ENCODE data around the gene CCDC107. TPM values are rescaled to one million over a fixed set of nuclear protein-coding genes. Genes with fewer than 3 reads are reported as not detected.

CCDC107 gene
- total RNA-seq, 2 experiments from 2014 or later: 34.8 to 36.8 TPM

- Mint-ChIP-seq H3K4me1 (ENCODE audit: low read depth) (peaks cover 90% of the 10 kb centered on the region), H3K27me3 (ENCODE audit: low read depth) (peaks cover 3% of the 10 kb centered on the region), H3K9me3 (ENCODE audit: insufficient read depth) (no peaks in the 10 kb centered on the region), H3K36me3 (ENCODE audit: low read depth) (peaks cover 46% of the 10 kb centered on the region), H3K27ac (peak overlapping the region; percentile 86), H3K4me3 (peak overlapping the region; percentile 86)
- CTCF ChIA-PET: interaction anchor here (1.1 to 12.4 kb wide), 9 partner anchors 10 to 91 kb away, joined by 3 to 214 read pairs (median 8); partner anchors contain the start of genes CD72, GBA2, RGP1 and SIT1
- DNase-seq (peak; percentile 44), ATAC-seq (no peak)
- POLR2A ChIA-PET: interaction anchor here (0.7 to 4.8 kb wide), 5 partner anchors 11 to 590 kb away, joined by 3 to 54 read pairs (median 6); partner anchors contain the start of gene SIT1
Measured at GRCh38 chr9:35661756-35662350, 3.8 kb downstream of the CCDC107 start.

- Mint-ChIP-seq H3K9me3 (ENCODE audit: insufficient read depth) (no peaks in the 10 kb centered on the region), H3K36me3 (ENCODE audit: low read depth) (peaks cover 46% of the 10 kb centered on the region), H3K4me3 (peak overlapping the region; percentile 86), H3K27me3 (ENCODE audit: low read depth) (peaks cover 3% of the 10 kb centered on the region), H3K4me1 (ENCODE audit: low read depth) (peaks cover 85% of the 10 kb centered on the region), H3K27ac (peak overlapping the region; percentile 86)
- CTCF ChIA-PET: interaction anchor here (0.6 to 12.4 kb wide), 7 partner anchors 9 to 62 kb away, joined by 3 to 214 read pairs (median 64); partner anchors contain the start of genes CD72 and SIT1
- POLR2A ChIA-PET: interaction anchor here (0.7 to 4.8 kb wide), 3 partner anchors 14 to 591 kb away, joined by 3 to 54 read pairs (median 3); partner anchors contain the start of gene SIT1
- no peak for DNase-seq
- no peak for ATAC-seq
Measured at GRCh38 chr9:35662437-35662836, 4.3 kb downstream of the CCDC107 start.

- POLR2A ChIA-PET: interaction anchor here (1.0 to 4.8 kb wide), 15 partner anchors 8 to 549 kb away, joined by 3 to 54 read pairs (median 4); partner anchors contain the start of genes ATOSB, CREB3, RMRP and SIT1
- H3K4me3 Mint-ChIP-seq: peak within 1 kb of the TSS; percentile 86
Measured at GRCh38 chr9:35664531-35665470, 6.7 kb downstream of the CCDC107 start, which contains the start of gene ARHGEF39. Gene ARHGEF39 (minus strand): TSS chr9:35665195. CDS start chr9:35665169, 26 bp downstream.

DNA sequence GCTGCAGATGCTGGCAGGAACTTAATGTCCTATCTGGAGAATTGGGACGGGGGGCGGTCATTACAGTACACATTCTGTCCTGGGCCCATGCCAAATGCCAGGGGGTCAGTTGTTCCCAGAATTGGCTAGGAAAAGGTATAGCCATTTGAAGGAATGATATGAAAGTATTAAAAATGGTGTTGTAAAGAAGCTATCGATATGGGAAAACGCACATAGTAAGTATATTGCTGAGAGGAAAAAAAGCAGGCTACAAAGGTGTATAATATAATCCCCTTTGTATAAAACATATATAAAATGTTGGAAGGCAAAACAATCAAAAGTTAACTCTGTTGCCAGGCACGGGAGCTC is 7.4 kb downstream of the CCDC107 start:
- DNase-seq: no peak
- H3K27me3 Mint-ChIP-seq (ENCODE audit: low read depth): peaks cover under 1% of the 10 kb centered on the region
- peak overlapping the region; percentile 86 for H3K4me3 Mint-ChIP-seq
- ChIA-PET CTCF (interaction anchor here (0.7 to 12.4 kb wide), 13 partner anchors 9 to 139 kb away, joined by 3 to 214 read pairs (median 10); partner anchors contain the start of genes CD72, SIT1 and TESK1), POLR2A (interaction anchor here (0.6 to 4.8 kb wide), 11 partner anchors 9 to 550 kb away, joined by 3 to 54 read pairs (median 5); partner anchors contain the start of genes ATOSB, CREB3, RMRP and SIT1)
- H3K27ac Mint-ChIP-seq: peak overlapping the region; percentile 86
- H3K4me1 Mint-ChIP-seq (ENCODE audit: low read depth): peaks cover 61% of the 10 kb centered on the region
- peaks cover 29% of the 10 kb centered on the region for H3K36me3 Mint-ChIP-seq (ENCODE audit: low read depth)
- no peaks in the 10 kb centered on the region for H3K9me3 Mint-ChIP-seq (ENCODE audit: insufficient read depth)
- ATAC-seq: no peak

More at GRCh38 chr9:35664531-35665470, 6.7 kb downstream of the CCDC107 start, which contains the start of gene ARHGEF39:
- peak; percentile 84 for DNase-seq
- peaks cover 35% of the 10 kb centered on the region for H3K36me3 Mint-ChIP-seq (ENCODE audit: low read depth)
- peaks cover 68% of the 10 kb centered on the region for H3K4me1 Mint-ChIP-seq (ENCODE audit: low read depth)
- H3K9me3 Mint-ChIP-seq (ENCODE audit: insufficient read depth): no peaks in the 10 kb centered on the region
- peak; percentile 84 for ATAC-seq
- H3K27me3 Mint-ChIP-seq (ENCODE audit: low read depth): no peaks in the 10 kb centered on the region
- H3K27ac Mint-ChIP-seq: peak within 1 kb of the TSS; percentile 86
- CTCF ChIA-PET: interaction anchor here (0.7 to 12.4 kb wide), 19 partner anchors 9 to 138 kb away, joined by 3 to 214 read pairs (median 6); partner anchors contain the start of genes CD72, CREB3, SIT1 and TESK1

DNA sequence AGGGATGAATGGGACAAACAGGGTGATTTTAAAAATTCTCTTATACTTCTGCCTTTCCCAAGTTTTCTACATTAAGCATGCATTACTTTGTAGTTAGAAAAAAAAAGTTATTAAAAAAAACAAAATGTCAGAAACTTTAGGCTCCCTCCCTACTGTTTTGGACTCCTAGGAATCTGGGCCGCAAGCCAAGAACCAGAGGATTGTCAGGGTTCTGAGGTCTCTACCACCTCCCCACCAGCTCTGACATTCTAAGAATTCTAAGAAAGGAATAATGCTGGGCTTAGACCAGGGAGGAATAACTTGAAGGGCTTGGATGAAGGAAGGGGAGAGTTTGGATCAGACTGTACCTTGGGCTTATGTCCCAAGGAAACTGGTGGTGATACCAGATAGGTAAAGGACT is 8.0 kb downstream of the CCDC107 start:
- CTCF ChIA-PET: interaction anchor here (1.1 to 11.2 kb wide), 10 partner anchors 9 to 91 kb away, joined by 3 to 140 read pairs (median 16); partner anchors contain the start of genes CD72 and TESK1
- Mint-ChIP-seq H3K9me3 (ENCODE audit: insufficient read depth) (no peaks in the 10 kb centered on the region), H3K4me1 (ENCODE audit: low read depth) (peaks cover 55% of the 10 kb centered on the region), H3K27me3 (ENCODE audit: low read depth) (peaks cover 2% of the 10 kb centered on the region), H3K36me3 (ENCODE audit: low read depth) (peaks cover 23% of the 10 kb centered on the region), H3K4me3 (peak overlapping the region; percentile 86), H3K27ac (peak overlapping the region; percentile 70)
- DNase-seq: no peak
- POLR2A ChIA-PET: interaction anchor here (0.6 to 4.8 kb wide), 7 partner anchors 10 to 236 kb away, joined by 3 to 54 read pairs (median 6); partner anchors contain the start of genes CREB3, RMRP, SIT1 and TESK1
- ATAC-seq: no peak

- no peak for ATAC-seq
- H3K27me3 Mint-ChIP-seq (ENCODE audit: low read depth): peaks cover 2% of the 10 kb centered on the region
- peak overlapping the region; percentile 51 for H3K27ac Mint-ChIP-seq
- peaks cover 19% of the 10 kb centered on the region for H3K36me3 Mint-ChIP-seq (ENCODE audit: low read depth)
- DNase-seq: no peak
- H3K4me3 Mint-ChIP-seq: no peak overlapping the region
- CTCF ChIA-PET: interaction anchor here (1.4 to 11.2 kb wide), 5 partner anchors 8 to 90 kb away, joined by 3 to 140 read pairs (median 25); partner anchors contain the start of genes CCDC107, CD72 and RMRP
- POLR2A ChIA-PET: interaction anchor here (1.6 to 4.8 kb wide), 2 partner anchors 17 to 18 kb away, joined by 5 to 54 read pairs; partner anchors contain the start of gene SIT1
- no peaks in the 10 kb centered on the region for H3K9me3 Mint-ChIP-seq (ENCODE audit: insufficient read depth)
- peaks cover 51% of the 10 kb centered on the region for H3K4me1 Mint-ChIP-seq (ENCODE audit: low read depth)
Measured at GRCh38 chr9:35666549-35666948, 8.5 kb downstream of the CCDC107 start.

DNA sequence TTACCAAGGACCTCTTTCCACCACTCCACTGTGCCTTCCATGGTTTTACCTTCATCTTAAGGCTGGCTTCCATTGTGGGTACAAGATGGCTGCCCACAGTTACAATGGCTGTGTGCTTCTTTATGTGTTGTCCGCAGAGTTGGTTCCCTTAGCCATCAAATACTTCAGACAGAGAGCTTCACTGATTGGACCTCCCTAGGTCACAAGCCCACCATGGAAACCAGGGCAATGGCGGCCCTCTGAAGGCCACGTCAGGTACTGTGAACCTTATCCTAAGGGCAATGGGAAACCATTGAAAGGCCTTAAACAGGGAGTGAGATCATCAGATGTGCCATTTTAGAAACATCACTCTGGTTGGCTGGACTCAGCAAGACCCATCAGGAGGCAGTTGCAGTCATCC is 9.8 kb downstream of the CCDC107 start:
- Mint-ChIP-seq H3K4me3 (no peak overlapping the region), H3K9me3 (ENCODE audit: insufficient read depth) (no peaks in the 10 kb centered on the region), H3K27me3 (ENCODE audit: low read depth) (peaks cover 2% of the 10 kb centered on the region), H3K27ac (no peak overlapping the region), H3K4me1 (ENCODE audit: low read depth) (peaks cover 37% of the 10 kb centered on the region), H3K36me3 (ENCODE audit: low read depth) (peaks cover 6% of the 10 kb centered on the region)
- POLR2A ChIA-PET: no interaction called here
- no peak for DNase-seq
- CTCF ChIA-PET: interaction anchor here (1.0 to 5.4 kb wide), 2 partner anchors 9 to 21 kb away, joined by 3 to 25 read pairs; partner anchors contain the start of genes CCDC107 and RMRP
- ATAC-seq: no peak

- no peak for DNase-seq
- H3K27me3 Mint-ChIP-seq (ENCODE audit: low read depth): peaks cover 14% of the 10 kb centered on the region
- H3K36me3 Mint-ChIP-seq (ENCODE audit: low read depth): no peaks in the 10 kb centered on the region
- CTCF ChIA-PET: interaction anchor here (0.8 to 5.4 kb wide), 8 partner anchors 10 to 58 kb away, joined by 3 to 25 read pairs (median 4); partner anchors contain the start of genes CCDC107 and RMRP
- ATAC-seq: no peak
- no peaks in the 10 kb centered on the region for H3K9me3 Mint-ChIP-seq (ENCODE audit: insufficient read depth)
- H3K4me1 Mint-ChIP-seq (ENCODE audit: low read depth): peaks cover 24% of the 10 kb centered on the region
- POLR2A ChIA-PET: interaction anchor here (2.2 kb wide), 1 partner anchor 20 kb away, joined by 6 read pairs; no protein-coding TSS in a partner anchor
- H3K4me3 Mint-ChIP-seq: no peak overlapping the region
- H3K27ac Mint-ChIP-seq: no peak overlapping the region
Measured at GRCh38 chr9:35669331-35670145, 11.4 kb downstream of the CCDC107 start.

DNA sequence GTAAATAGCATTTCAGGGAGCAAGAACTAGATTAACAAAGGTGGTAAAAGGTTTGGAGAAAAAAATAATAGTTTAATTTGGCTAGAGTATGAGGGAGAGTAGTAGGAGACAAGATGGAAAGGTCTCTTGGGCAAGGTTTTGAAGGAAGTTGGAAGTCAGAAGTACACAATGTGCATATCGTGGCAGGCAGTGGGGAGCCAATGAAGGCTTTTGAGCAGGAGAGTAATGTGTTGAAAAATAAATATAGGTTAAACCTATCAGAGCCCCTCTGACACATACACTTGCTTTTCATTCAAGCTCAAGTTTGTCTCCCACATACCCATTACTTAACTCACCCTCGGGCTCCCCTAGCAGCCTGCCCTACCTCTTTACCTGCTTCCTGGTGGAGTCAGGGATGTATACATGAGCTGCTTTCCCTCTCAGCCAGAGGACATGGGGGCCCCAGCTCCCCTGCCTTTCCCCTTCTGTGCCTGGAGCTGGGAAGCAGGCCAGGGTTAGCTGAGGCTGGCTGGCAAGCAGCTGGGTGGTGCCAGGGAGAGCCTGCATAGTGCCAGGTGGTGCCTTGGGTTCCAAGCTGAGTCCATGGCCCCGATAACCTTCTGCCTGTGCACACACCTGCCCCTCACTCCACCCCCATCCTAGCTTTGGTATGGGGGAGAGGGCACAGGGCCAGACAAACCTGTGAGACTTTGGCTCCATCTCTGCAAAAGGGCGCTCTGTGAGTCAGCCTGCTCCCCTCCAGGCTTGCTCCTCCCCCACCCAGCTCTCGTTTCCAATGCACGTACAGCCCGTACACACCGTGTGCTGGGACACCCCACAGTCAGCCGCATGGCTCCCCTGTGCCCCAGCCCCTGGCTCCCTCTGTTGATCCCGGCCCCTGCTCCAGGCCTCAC is 15.3 kb downstream of the CCDC107 start, which contains the start of gene CA9:
TSS of gene CA9 (plus strand) at position 797 of the 893 bp plus-strand sequence. CDS start at position 829, 32 bp downstream.
- POLR2A ChIA-PET: interaction anchor here (0.8 to 1.2 kb wide), 2 partner anchors 9 to 16 kb away, joined by 3 read pairs; partner anchors contain the start of genes ARHGEF39 and RMRP
- DNase-seq: no peak

More for the DNA sequence above, 15.3 kb downstream of the CCDC107 start, which contains the start of gene CA9:
- Mint-ChIP-seq H3K27ac (no peak within 1 kb of the TSS), H3K36me3 (ENCODE audit: low read depth) (no peaks in the 10 kb centered on the region), H3K4me3 (no peak within 1 kb of the TSS), H3K4me1 (ENCODE audit: low read depth) (peaks cover 15% of the 10 kb centered on the region), H3K27me3 (ENCODE audit: low read depth) (peaks cover 21% of the 10 kb centered on the region), H3K9me3 (ENCODE audit: insufficient read depth) (no peaks in the 10 kb centered on the region)
- no peak for ATAC-seq
- CTCF ChIA-PET: interaction anchor here (0.7 to 1.6 kb wide), 3 partner anchors 14 to 27 kb away, joined by 3 to 7 read pairs (median 4); no protein-coding TSS in a partner anchor

Data from activated CD8-positive, alpha-beta T cell treated with anti-CD3 and anti-CD28 coated beads, Interleukin-2, amount 10 ng/mL, durations not matched to agents 7 days and 5 days (primary cell).